Measurements from ENCODE around the gene PLPPR1. TPM values are rescaled to one million over a fixed set of nuclear protein-coding genes. Genes with fewer than 3 reads are reported as not detected.

Gene PLPPR1
- total RNA-seq, 4 donors from 2014 or later: 0.60 to 0.68 TPM; not detected in 2

DNA sequence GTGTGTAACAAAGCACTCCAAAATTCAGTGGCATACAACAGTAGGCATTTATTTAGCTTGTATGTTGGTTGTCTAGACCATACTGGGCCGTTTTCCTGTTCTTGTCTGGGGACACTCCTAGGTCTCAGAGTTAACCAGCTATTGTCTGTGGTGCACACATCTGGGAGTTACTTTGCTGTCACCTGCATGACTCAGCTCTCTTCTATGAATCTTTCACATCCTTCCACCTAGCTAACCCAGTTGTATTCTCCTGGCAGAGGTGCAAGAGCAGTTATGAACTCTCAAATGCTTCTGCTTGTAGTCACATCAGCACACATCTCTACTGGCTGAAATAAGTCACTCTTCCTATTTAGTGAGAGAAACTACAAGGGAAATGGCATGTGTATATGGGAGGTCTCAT is 218.2 kb downstream of the PLPPR1 start:
- no peaks in the 10 kb centered on the region for H3K9me3 ChIP-seq
- intact Hi-C loops (cut with DNase I; ENCODE audit: low total_unique reads) (no loop called here), in situ Hi-C loops (cut with MboI; ENCODE audit: low pct_ligation_motif_present in 1 of 4, low pct_unique_long_range_greater_than_20kb in 1 of 4, low sequenced_read_pairs in 3 of 4) (no loop called here)
- no peaks in the 10 kb centered on the region for H3K27me3 ChIP-seq
- H3K27ac ChIP-seq: no peak overlapping the region
- no peaks in the 10 kb centered on the region for H3K36me3 ChIP-seq
- no peak overlapping the region for H3K4me3 ChIP-seq
- no peak for DNase-seq
- no peak for TF ChIP-seq POLR2AphosphoS5 (IDR thresholded peaks at IDR 0.05)
- TF ChIP-seq CTCF (IDR thresholded peaks at IDR 0.05): no peak
- TF ChIP-seq POLR2A (IDR thresholded peaks at IDR 0.05): no peak
- TF ChIP-seq EP300 (IDR thresholded peaks at IDR 0.05; ENCODE audit: low read depth): no peak
- 8 to 38% methylated on average over 1 of the region's 1 CpG for WGBS, 2 donors (ENCODE audit: low coverage in 1 of 2)
- no peaks in the 10 kb centered on the region for H3K4me1 ChIP-seq

- 78% methylated on average over 2 of the region's 2 CpGs; no CpG with 5 or more reads in 1 of the 2 donors for WGBS, 2 donors (ENCODE audit: low coverage in 1 of 2)
- H3K4me3 ChIP-seq: no peak overlapping the region
- no peak for DNase-seq
- H3K9me3 ChIP-seq: no peaks in the 10 kb centered on the region
- no peaks in the 10 kb centered on the region for H3K27me3 ChIP-seq
- no peak for TF ChIP-seq EP300 (IDR thresholded peaks at IDR 0.05; ENCODE audit: low read depth)
- TF ChIP-seq POLR2A (IDR thresholded peaks at IDR 0.05): no peak
- TF ChIP-seq CTCF (IDR thresholded peaks at IDR 0.05): no peak
- no peak for TF ChIP-seq POLR2AphosphoS5 (IDR thresholded peaks at IDR 0.05)
- H3K36me3 ChIP-seq: no peaks in the 10 kb centered on the region
- in situ Hi-C loops (cut with MboI; ENCODE audit: low pct_ligation_motif_present in 1 of 4, low pct_unique_long_range_greater_than_20kb in 1 of 4, low sequenced_read_pairs in 3 of 4) (no loop called here), intact Hi-C loops (cut with DNase I; ENCODE audit: low total_unique reads) (no loop called here)
- H3K4me1 ChIP-seq: no peaks in the 10 kb centered on the region
- no peak overlapping the region for H3K27ac ChIP-seq
These were observed 218.8 kb downstream of the PLPPR1 start for GRCh38 chr9:101247297-101247696.

GRCh38 chr9:101254733-101255433 is 226.4 kb downstream of the PLPPR1 start:
- no peak overlapping the region for H3K4me3 ChIP-seq
- H3K4me1 ChIP-seq: no peaks in the 10 kb centered on the region
- no peak for TF ChIP-seq POLR2AphosphoS5 (IDR thresholded peaks at IDR 0.05)
- TF ChIP-seq CTCF (IDR thresholded peaks at IDR 0.05): no peak
- no peak for TF ChIP-seq POLR2A (IDR thresholded peaks at IDR 0.05)
- TF ChIP-seq EP300 (IDR thresholded peaks at IDR 0.05; ENCODE audit: low read depth): no peak
- DNase-seq: no peak
- H3K36me3 ChIP-seq: no peaks in the 10 kb centered on the region
- 42 to 67% methylated on average over 1 of the region's 1 CpG for WGBS, 2 donors (ENCODE audit: low coverage in 1 of 2)
- in situ Hi-C loops (cut with MboI; ENCODE audit: low pct_ligation_motif_present in 1 of 4, low pct_unique_long_range_greater_than_20kb in 1 of 4, low sequenced_read_pairs in 3 of 4) (no loop called here), intact Hi-C loops (cut with DNase I; ENCODE audit: low total_unique reads) (no loop called here)
- no peaks in the 10 kb centered on the region for H3K9me3 ChIP-seq
- no peak overlapping the region for H3K27ac ChIP-seq
- no peaks in the 10 kb centered on the region for H3K27me3 ChIP-seq

DNA sequence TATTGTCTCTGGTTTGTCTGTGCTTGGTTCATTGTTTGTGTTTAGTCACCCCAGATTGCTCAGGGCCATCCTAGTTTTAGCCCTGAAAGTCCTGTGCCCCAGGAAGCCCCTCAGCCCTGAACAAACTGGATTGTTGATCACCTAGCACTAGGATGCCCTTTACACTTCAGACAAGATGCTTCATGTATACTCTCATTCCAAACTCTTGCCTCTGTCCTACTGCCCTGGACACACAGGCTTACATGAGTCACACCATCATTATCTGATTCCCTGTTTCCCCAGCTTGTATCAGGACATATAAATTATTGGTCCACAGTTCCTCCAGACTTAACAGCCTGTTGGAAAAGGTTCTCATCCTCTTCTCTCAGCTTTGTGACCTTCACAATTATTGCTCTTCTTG is 236.2 kb downstream of the PLPPR1 start:
- H3K9me3 ChIP-seq: no peaks in the 10 kb centered on the region
- DNase-seq: no peak
- H3K27me3 ChIP-seq: no peaks in the 10 kb centered on the region
- H3K4me1 ChIP-seq: no peaks in the 10 kb centered on the region
- intact Hi-C loops (cut with DNase I; ENCODE audit: low total_unique reads) (no loop called here), in situ Hi-C loops (cut with MboI; ENCODE audit: low pct_ligation_motif_present in 1 of 4, low pct_unique_long_range_greater_than_20kb in 1 of 4, low sequenced_read_pairs in 3 of 4) (no loop called here)
- no peak overlapping the region for H3K4me3 ChIP-seq
- no peaks in the 10 kb centered on the region for H3K36me3 ChIP-seq
- no peak overlapping the region for H3K27ac ChIP-seq
- TF ChIP-seq POLR2A (IDR thresholded peaks at IDR 0.05): no peak
- no peak for TF ChIP-seq POLR2AphosphoS5 (IDR thresholded peaks at IDR 0.05)
- TF ChIP-seq EP300 (IDR thresholded peaks at IDR 0.05; ENCODE audit: low read depth): no peak
- TF ChIP-seq CTCF (IDR thresholded peaks at IDR 0.05): no peak

All from transverse colon (tissue), 4 donors.